Mesenchymal stem cell (in vitro differentiated cells and primary cell): ENCODE data around the gene KIRREL3.

ENCODE experiments used
- DNase-seq: peaks from one replicate; pipeline ENCODE4 v3.0.0-alpha.2; 2013
- H2AFZ ChIP-seq: one replicate; pipeline ENCODE4 v1.6.1; 2013; ENCODE audit warnings: low read depth, mild to moderate bottlenecking, control low read depth, inconsistent platforms, low read length, moderate library complexity
- H2AK5ac ChIP-seq: 2 replicates; pipeline ENCODE4 v1.6.1; 2013; ENCODE audit warnings: low read length, moderate library complexity, mild to moderate bottlenecking, inconsistent platforms; ENCODE audit not compliant: severe bottlenecking
- H2BK120ac ChIP-seq: one replicate; pipeline ENCODE4 v1.6.1; 2013; ENCODE audit warnings: low read depth, mild to moderate bottlenecking, inconsistent platforms, low read length, moderate library complexity
- H2BK12ac ChIP-seq, 2 experiments: one replicate each; pipeline ENCODE4 v1.6.1; 2013; ENCODE audit warnings: inconsistent platforms in 2 of 2, low read length in 2 of 2, mild to moderate bottlenecking in 2 of 2, moderate library complexity in 2 of 2, control low read depth in 1 of 2
- H2BK15ac ChIP-seq: one replicate; pipeline ENCODE4 v1.6.1; 2013; ENCODE audit warnings: mild to moderate bottlenecking, low read depth, inconsistent platforms; ENCODE audit not compliant: poor library complexity, severe bottlenecking
- H2BK5ac ChIP-seq: 2 replicates; pipeline ENCODE4 v1.6.1; 2013; ENCODE audit warnings: low read depth, mild to moderate bottlenecking, low read length, control low read depth, inconsistent platforms; ENCODE audit not compliant: poor library complexity, severe bottlenecking
- H3K14ac ChIP-seq, 2 experiments: one replicate each; pipeline ENCODE4 v1.6.1; 2013; ENCODE audit warnings: inconsistent platforms in 2 of 2, low read length in 2 of 2, control low read depth in 1 of 2, mild to moderate bottlenecking in 1 of 2, moderate library complexity in 1 of 2
- H3K18ac ChIP-seq, 2 experiments: one replicate each; pipeline ENCODE4 v1.6.1; 2013; ENCODE audit warnings: inconsistent platforms in 2 of 2, low read length in 2 of 2, control low read depth in 1 of 2, low read depth in 1 of 2, mild to moderate bottlenecking in 1 of 2
- H3K23ac ChIP-seq, 2 experiments: one replicate each; pipeline ENCODE4 v1.6.1; 2013; ENCODE audit warnings: inconsistent platforms in 2 of 2, low read length in 2 of 2, mild to moderate bottlenecking in 2 of 2, moderate library complexity in 2 of 2, control low read depth in 1 of 2
- H3K27ac ChIP-seq: 2 replicates; pipeline ENCODE4 v1.5.1; 2013; ENCODE audit warnings: mild to moderate bottlenecking, moderate library complexity, low read length, control low read depth, inconsistent platforms; ENCODE audit not compliant: poor library complexity, severe bottlenecking
- H3K27me3 ChIP-seq, 2 experiments: 2 replicates each; pipeline versions ENCODE4 v1.6.1 to v1.7.0; 2013; ENCODE audit warnings: low read length in 2 of 2, mild to moderate bottlenecking in 2 of 2, moderate library complexity in 2 of 2, control low read depth in 1 of 2, inconsistent platforms in 1 of 2; ENCODE audit not compliant: control insufficient read depth in 1 of 2, insufficient read depth in 1 of 2
- H3K36me3 ChIP-seq, 2 experiments: 2 replicates each; pipeline versions ENCODE4 v1.6.1 to v1.7.0; 2013; ENCODE audit warnings: low read length in 2 of 2, control low read depth in 1 of 2, inconsistent platforms in 1 of 2, low read depth in 1 of 2, mild to moderate bottlenecking in 1 of 2; ENCODE audit not compliant: insufficient read depth in 2 of 2, control insufficient read depth in 1 of 2
- H3K4ac ChIP-seq, 2 experiments: one replicate each; pipeline ENCODE4 v1.6.1; 2013; ENCODE audit warnings: inconsistent platforms in 2 of 2, low read length in 2 of 2, mild to moderate bottlenecking in 2 of 2, moderate library complexity in 2 of 2, control low read depth in 1 of 2, low read depth in 1 of 2
- H3K4me1 ChIP-seq: 2 replicates; pipeline ENCODE4 v1.6.1; 2013; ENCODE audit warnings: low read depth, low read length, control low read depth; ENCODE audit not compliant: control insufficient read depth, insufficient read depth
- H3K4me2 ChIP-seq: 2 replicates; pipeline ENCODE4 v1.6.1; 2013; ENCODE audit warnings: low read length, mild to moderate bottlenecking, inconsistent platforms; ENCODE audit not compliant: poor library complexity, severe bottlenecking
- H3K4me3 ChIP-seq, 2 experiments: 2 replicates each; pipeline versions ENCODE4 v1.5.1 to v1.7.0; 2013; ENCODE audit warnings: low read length in 2 of 2, mild to moderate bottlenecking in 2 of 2, control low read depth in 1 of 2, low read depth in 1 of 2; ENCODE audit not compliant: insufficient read depth in 1 of 2
- H3K79me1 ChIP-seq: replicated peaks from 2 replicates; pipeline ENCODE4 v1.6.1; 2013; ENCODE audit warnings: mild to moderate bottlenecking, control low read depth, low read length, inconsistent platforms; ENCODE audit not compliant: poor library complexity, severe bottlenecking
- H3K9ac ChIP-seq: 2 replicates; pipeline ENCODE4 v1.7.0; 2013; ENCODE audit warnings: mild to moderate bottlenecking, low read length, moderate library complexity
- H3K9me3 ChIP-seq: 2 replicates; pipeline ENCODE4 v1.7.0; 2013; ENCODE audit warnings: mild to moderate bottlenecking, low read length; ENCODE audit not compliant: control insufficient read depth
- H4K8ac ChIP-seq: one replicate; pipeline ENCODE4 v1.6.1; 2013; ENCODE audit warnings: inconsistent platforms, mild to moderate bottlenecking, low read length, moderate library complexity
- H4K91ac ChIP-seq: one replicate; pipeline ENCODE4 v1.6.1; 2013; ENCODE audit warnings: mild to moderate bottlenecking, low read length, inconsistent platforms
- WGBS: methylation state at CpG from one replicate; pipeline ENCODE4 v1.1.7; 2013; ENCODE audit warnings: mixed read lengths; 5-methylcytosine and 5-hydroxymethylcytosine counted together

The KIRREL3 gene

GRCh38 chr11:126725521-126725920 is 275.0 kb downstream of the KIRREL3 start:
- no peak overlapping the region for H2BK15ac ChIP-seq
- peaks cover 6% of the 10 kb centered on the region for H3K4me1 ChIP-seq
- no peak overlapping the region for H2AK5ac ChIP-seq
- H2BK120ac ChIP-seq: no peak overlapping the region
- no peak overlapping the region for H3K14ac ChIP-seq
- no peaks in the 10 kb centered on the region for H3K9me3 ChIP-seq
- H4K91ac ChIP-seq: no peak overlapping the region
- peaks cover 0 to 7% of the 10 kb centered on the region in 2 experiments for H3K36me3 ChIP-seq
- DNase-seq: no peak
- H3K4me3 ChIP-seq: no peak overlapping the region
- H3K18ac ChIP-seq: no peak overlapping the region
- no peak overlapping the region for H2BK12ac ChIP-seq
- no peak overlapping the region for H3K4me2 ChIP-seq
- H3K4ac ChIP-seq: no peak overlapping the region
- peaks cover 7% of the 10 kb centered on the region for H3K79me1 ChIP-seq
- 72% methylated on average over 7 of the region's 7 CpGs for WGBS
- no peak overlapping the region for H2BK5ac ChIP-seq
- no peak overlapping the region for H3K27ac ChIP-seq
- H4K8ac ChIP-seq: no peak overlapping the region
- no peak overlapping the region for H3K23ac ChIP-seq
- H3K27me3 ChIP-seq: peaks cover 0 to 7% of the 10 kb centered on the region in 2 experiments
- H2AFZ ChIP-seq: no peak overlapping the region
- H3K9ac ChIP-seq: no peak overlapping the region

GRCh38 chr11:126725043-126725442 is 275.5 kb downstream of the KIRREL3 start:
- Histone ChIP-seq H2BK120ac (no peak overlapping the region), H3K4me3 (no peak overlapping the region), H2BK15ac (no peak overlapping the region), H3K18ac (no peak overlapping the region), H3K4me2 (no peak overlapping the region), H3K9ac (no peak overlapping the region), H3K79me1 (peaks cover 5% of the 10 kb centered on the region), H4K91ac (no peak overlapping the region), H3K27ac (no peak overlapping the region), H3K36me3 (peaks cover 0 to 7% of the 10 kb centered on the region in 2 experiments), H3K14ac (no peak overlapping the region), H4K8ac (no peak overlapping the region), H2BK5ac (no peak overlapping the region), H3K4me1 (peaks cover 6% of the 10 kb centered on the region), H2AFZ (no peak overlapping the region), H3K4ac (no peak overlapping the region), H2AK5ac (no peak overlapping the region), H3K9me3 (no peaks in the 10 kb centered on the region), H2BK12ac (no peak overlapping the region), H3K23ac (no peak overlapping the region), H3K27me3 (peaks cover 0 to 7% of the 10 kb centered on the region in 2 experiments)
- DNase-seq: no peak
- WGBS: 78% methylated on average over 5 of the region's 5 CpGs

GRCh38 chr11:126723665-126724045 is 276.9 kb downstream of the KIRREL3 start:
- Histone ChIP-seq H3K4me1 (peaks cover 8% of the 10 kb centered on the region), H3K23ac (no peak overlapping the region), H3K79me1 (peaks cover 4% of the 10 kb centered on the region), H3K14ac (no peak overlapping the region), H3K4ac (no peak overlapping the region), H3K4me3 (no peak overlapping the region), H3K18ac (no peak overlapping the region), H3K27me3 (peaks cover 0 to 7% of the 10 kb centered on the region in 2 experiments), H3K36me3 (peaks cover 0 to 7% of the 10 kb centered on the region in 2 experiments), H3K4me2 (no peak overlapping the region), H2BK15ac (no peak overlapping the region), H2BK5ac (no peak overlapping the region), H3K9ac (no peak overlapping the region), H2AFZ (no peak overlapping the region), H2BK12ac (no peak overlapping the region), H3K9me3 (no peaks in the 10 kb centered on the region), H3K27ac (no peak overlapping the region), H2BK120ac (no peak overlapping the region), H4K91ac (no peak overlapping the region), H4K8ac (no peak overlapping the region), H2AK5ac (no peak overlapping the region)
- DNase-seq: no peak
- WGBS: no CpG with 5 or more reads among the region's 1 CpG

GRCh38 chr11:126722956-126723664 is 277.5 kb downstream of the KIRREL3 start:
- Histone ChIP-seq H2AFZ (no peak overlapping the region), H3K4me1 (peaks cover 12% of the 10 kb centered on the region), H3K27ac (no peak overlapping the region), H3K18ac (no peak overlapping the region), H3K9me3 (no peaks in the 10 kb centered on the region), H2BK15ac (no peak overlapping the region), H3K9ac (no peak overlapping the region), H3K4me3 (no peak overlapping the region), H3K27me3 (peaks cover 0 to 3% of the 10 kb centered on the region in 2 experiments), H3K79me1 (peaks cover 2% of the 10 kb centered on the region), H2BK5ac (no peak overlapping the region), H2BK12ac (no peak overlapping the region), H3K36me3 (peaks cover 0 to 3% of the 10 kb centered on the region in 2 experiments), H4K8ac (no peak overlapping the region), H2AK5ac (no peak overlapping the region), H3K23ac (no peak overlapping the region), H4K91ac (no peak overlapping the region), H2BK120ac (no peak overlapping the region), H3K14ac (no peak overlapping the region), H3K4ac (no peak overlapping the region), H3K4me2 (no peak overlapping the region)
- no peak for DNase-seq
- 78% methylated on average over 6 of the region's 6 CpGs for WGBS
